ENCODE measurements around the gene UVRAG.

GRCh38 chr11:75858613-75859012 lies 43.6 kb downstream of the UVRAG start:
- TF ChIP-seq POLR2A (IDR thresholded peaks at IDR 0.05) (no peak), CTCF (IDR thresholded peaks at IDR 0.05) (no peak)

Measured in lower leg skin (tissue), 3 donors.